GM10266 (cell line): ENCODE data around the gene SEPTIN2.

Experiments used
- DNase-seq: peaks from one replicate; pipeline ENCODE4 v3.0.0; 2012; ENCODE audit errors: extremely low spot score
- CTCF ChIP-seq: IDR thresholded peaks from 2 replicates; pipeline ENCODE4 v1.5.1; 2012; ENCODE audit warnings: mild to moderate bottlenecking, low read depth; ENCODE audit not compliant: control insufficient read depth, insufficient read depth; ENCODE audit errors: missing control alignments

Gene SEPTIN2

DNA sequence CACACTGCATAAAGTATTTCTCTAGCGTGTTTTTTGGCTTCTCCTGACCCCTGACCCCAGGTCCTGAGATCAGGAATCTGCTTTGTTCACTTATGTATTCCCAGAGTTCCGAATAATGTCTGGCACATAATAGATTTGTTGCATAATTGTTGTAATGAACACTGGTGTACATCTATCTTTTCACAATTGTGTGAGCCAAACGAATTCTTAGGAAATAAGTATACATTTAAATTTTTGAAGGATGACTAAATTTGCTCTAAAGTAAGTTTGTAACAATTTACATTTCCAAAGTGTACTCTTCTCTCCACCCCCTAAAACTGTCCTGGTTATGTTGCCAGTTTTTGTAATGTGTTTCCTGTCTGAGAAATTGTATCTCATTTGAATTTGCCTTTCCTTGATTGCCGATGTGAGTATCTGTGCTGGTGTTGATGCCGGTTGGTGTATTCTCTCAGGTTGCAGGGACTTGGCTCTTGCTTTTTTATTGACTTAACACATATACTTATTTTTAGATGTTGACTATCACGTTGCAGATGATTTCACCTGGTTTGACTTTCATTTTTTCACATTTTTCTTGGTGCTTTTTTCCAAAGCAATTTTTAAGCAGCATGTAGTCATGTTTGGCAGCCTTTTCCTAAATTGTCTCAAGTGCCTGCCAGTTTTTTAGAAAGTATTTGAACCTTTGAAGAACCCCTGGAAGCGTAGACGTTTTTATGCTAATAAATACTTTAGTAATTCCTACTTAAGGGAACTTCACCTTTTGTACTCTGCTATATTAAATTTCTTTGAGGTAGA lies 24.3 kb downstream of the SEPTIN2 start:
- no peak for TF ChIP-seq CTCF
- no peak for DNase-seq

DNA sequence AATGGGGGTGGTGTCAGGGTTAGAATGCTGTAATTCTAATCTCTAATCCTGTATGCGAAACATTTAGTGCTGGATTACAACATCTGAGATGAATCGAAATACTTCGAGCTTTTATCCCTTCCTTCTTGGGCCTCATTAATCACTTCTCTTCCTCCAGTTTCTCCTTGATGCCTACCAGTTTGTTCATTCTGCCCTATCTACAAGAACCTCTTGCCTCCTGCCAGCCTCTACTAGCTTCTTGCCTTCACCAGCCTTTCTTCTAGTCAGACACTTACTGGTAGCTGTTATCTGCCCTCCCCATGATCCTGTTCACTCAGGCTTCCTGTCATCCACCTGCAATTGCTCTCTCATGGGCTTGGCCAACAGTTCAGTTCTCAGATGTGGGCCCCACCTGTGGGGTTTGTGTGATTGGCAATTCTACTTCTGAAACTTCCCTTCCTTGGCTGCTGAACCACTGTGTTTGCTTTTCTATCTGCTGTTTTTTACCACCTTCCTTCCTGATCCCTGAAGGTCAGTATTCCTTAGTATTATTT lies 25.0 kb downstream of the SEPTIN2 start:
- TF ChIP-seq CTCF = no peak
- DNase-seq = no peak

GRCh38 chr2:241344925-241345651 lies 29.4 kb downstream of the SEPTIN2 start:
- no peak for DNase-seq
- no peak for TF ChIP-seq CTCF

- no peak for TF ChIP-seq CTCF
- no peak for DNase-seq
Measured at GRCh38 chr2:241349941-241350340, 34.2 kb downstream of the SEPTIN2 start.

- no peak for TF ChIP-seq CTCF
- no peak for DNase-seq
Measured at GRCh38 chr2:241350530-241350877, 34.8 kb downstream of the SEPTIN2 start.

DNA sequence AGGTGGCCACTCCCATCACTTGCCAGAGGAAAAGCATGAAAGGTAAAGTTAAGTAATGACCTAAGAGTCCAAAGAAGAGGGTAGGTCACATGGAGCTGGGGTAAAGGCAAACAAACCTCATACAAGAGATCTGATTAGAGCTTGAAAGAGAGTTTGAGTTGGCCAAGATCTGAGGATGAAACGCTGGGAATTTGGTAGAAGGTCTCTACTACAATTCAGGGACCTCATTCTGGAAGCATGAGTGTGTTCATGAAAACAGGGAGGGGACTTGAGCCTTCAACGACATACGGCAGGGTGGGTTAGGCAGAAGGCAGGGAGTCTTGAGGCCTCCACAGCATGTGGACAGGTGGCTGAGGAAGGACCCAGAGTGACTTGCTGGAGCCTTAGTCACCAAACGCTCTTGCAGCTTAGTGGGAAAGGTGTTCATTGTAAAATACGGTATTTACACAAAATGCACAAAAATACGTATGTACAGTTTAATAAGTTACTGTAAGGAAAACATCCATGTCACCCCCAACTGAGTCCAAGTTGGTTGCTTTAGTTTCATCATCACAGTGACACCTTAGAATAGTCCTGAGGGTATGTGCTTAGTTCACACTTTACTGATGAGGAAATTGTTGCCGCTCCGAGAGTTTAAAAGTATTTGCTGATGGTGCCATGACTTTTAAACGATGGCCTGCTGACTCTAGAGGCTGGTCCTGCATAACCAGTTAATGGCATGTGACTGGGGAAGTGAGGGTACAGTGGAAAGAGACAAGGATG lies 35.3 kb downstream of the SEPTIN2 start:
- DNase-seq = no peak
- TF ChIP-seq CTCF = no peak

- no peak for TF ChIP-seq CTCF
- no peak for DNase-seq
Measured at GRCh38 chr2:241351640-241352031, 35.9 kb downstream of the SEPTIN2 start.
